NCI-H1105 (cell line): ENCODE measurements around the gene MSH5.
A peak's percentile ranks its signal among the peaks of the same experiment; 100 is the strongest.

ENCODE experiments used
- DNase-seq: peaks from one replicate; lab custom pipeline; 2025; lab: John Stamatoyannopoulos, UW

MSH5 gene

GRCh38 chr6:31760790-31761189 is 21.0 kb downstream of the MSH5 start:
- no peak for DNase-seq

GRCh38 chr6:31761343-31761742 is 21.5 kb downstream of the MSH5 start:
- no peak for DNase-seq

- DNase-seq = no peak
Measured at GRCh38 chr6:31762356-31762755, 22.6 kb downstream of the MSH5 start, which contains the start of gene SAPCD1. Gene SAPCD1 (plus strand): TSS chr6:31762656. CDS start chr6:31763055, 399 bp downstream.

- DNase-seq = no peak
Measured at GRCh38 chr6:31762878-31763618, 23.2 kb downstream of the MSH5 start.

GRCh38 chr6:31763619-31763940 is 23.8 kb downstream of the MSH5 start:
- DNase-seq = no peak

- DNase-seq = no peak
Measured at GRCh38 chr6:31764198-31764597, 24.4 kb downstream of the MSH5 start.

- DNase-seq = no peak
Measured at GRCh38 chr6:31765559-31765909, 25.7 kb downstream of the MSH5 start.

- no peak for DNase-seq
Measured at GRCh38 chr6:31765910-31766794, 26.3 kb downstream of the MSH5 start.

GRCh38 chr6:31767096-31767645 is 27.4 kb downstream of the MSH5 start:
- no peak for DNase-seq

GRCh38 chr6:31768363-31769257 is 28.8 kb downstream of the MSH5 start:
- DNase-seq = no peak

GRCh38 chr6:31769684-31770371 is 30.0 kb downstream of the MSH5 start:
- peak; percentile 53 for DNase-seq

GRCh38 chr6:31770860-31771259 is 31.1 kb downstream of the MSH5 start:
- DNase-seq = no peak

GRCh38 chr6:31771992-31772358 is 32.2 kb downstream of the MSH5 start:
- no peak for DNase-seq

GRCh38 chr6:31775184-31775583 is 35.4 kb downstream of the MSH5 start:
- DNase-seq = no peak

GRCh38 chr6:31775633-31776484 is 36.1 kb downstream of the MSH5 start:
- DNase-seq = no peak

GRCh38 chr6:31776485-31776988 is 36.7 kb downstream of the MSH5 start:
- no peak for DNase-seq

GRCh38 chr6:31776989-31777666 is 37.3 kb downstream of the MSH5 start, which contains the start of gene VWA7:
Gene VWA7 (minus strand): TSS chr6:31777328. CDS start chr6:31776779, 549 bp downstream.
- peak; percentile 72 for DNase-seq

- DNase-seq = no peak
Measured at GRCh38 chr6:31777667-31778050, 37.9 kb downstream of the MSH5 start.

GRCh38 chr6:31778193-31778592 is 38.4 kb downstream of the MSH5 start:
- DNase-seq = no peak
